HK-2 (cell line): ENCODE measurements around the gene SIN3A.
"Not testable (repeated sequence)": the region's sequence is repeated elsewhere in the genome, so short reads cannot be mapped to it uniquely, and the experiment has no call there.

Experiments used
- DNase-seq: peaks from one replicate; pipeline ENCODE4 v3.0.0-alpha.2; 2018; ENCODE audit not compliant: unreplicated experiment

Gene SIN3A

GRCh38 chr15:75333654-75334419 lies 117.7 kb downstream of the SIN3A start:
- DNase-seq, result not testable (repeated sequence)

- DNase-seq, result not testable (repeated sequence)
Measured at GRCh38 chr15:75332093-75332492, 119.4 kb downstream of the SIN3A start.

GRCh38 chr15:75329571-75329970 lies 121.9 kb downstream of the SIN3A start:
- no peak for DNase-seq

GRCh38 chr15:75328493-75329314 lies 122.8 kb downstream of the SIN3A start:
- no peak for DNase-seq

GRCh38 chr15:75327491-75327890 lies 124.0 kb downstream of the SIN3A start:
- DNase-seq, result no peak

GRCh38 chr15:75327005-75327404 lies 124.5 kb downstream of the SIN3A start:
- DNase-seq, result no peak

- DNase-seq, result no peak
Measured at GRCh38 chr15:75325922-75326321, 125.6 kb downstream of the SIN3A start.

- DNase-seq, result no peak
Measured at GRCh38 chr15:75321711-75322110, 129.8 kb downstream of the SIN3A start.
